Measurements from ENCODE around the gene CCL3. TPM values are rescaled to one million over a fixed set of nuclear protein-coding genes. Genes with fewer than 3 reads are reported as not detected.

Gene CCL3
- total RNA-seq, result 2.9 TPM

DNA sequence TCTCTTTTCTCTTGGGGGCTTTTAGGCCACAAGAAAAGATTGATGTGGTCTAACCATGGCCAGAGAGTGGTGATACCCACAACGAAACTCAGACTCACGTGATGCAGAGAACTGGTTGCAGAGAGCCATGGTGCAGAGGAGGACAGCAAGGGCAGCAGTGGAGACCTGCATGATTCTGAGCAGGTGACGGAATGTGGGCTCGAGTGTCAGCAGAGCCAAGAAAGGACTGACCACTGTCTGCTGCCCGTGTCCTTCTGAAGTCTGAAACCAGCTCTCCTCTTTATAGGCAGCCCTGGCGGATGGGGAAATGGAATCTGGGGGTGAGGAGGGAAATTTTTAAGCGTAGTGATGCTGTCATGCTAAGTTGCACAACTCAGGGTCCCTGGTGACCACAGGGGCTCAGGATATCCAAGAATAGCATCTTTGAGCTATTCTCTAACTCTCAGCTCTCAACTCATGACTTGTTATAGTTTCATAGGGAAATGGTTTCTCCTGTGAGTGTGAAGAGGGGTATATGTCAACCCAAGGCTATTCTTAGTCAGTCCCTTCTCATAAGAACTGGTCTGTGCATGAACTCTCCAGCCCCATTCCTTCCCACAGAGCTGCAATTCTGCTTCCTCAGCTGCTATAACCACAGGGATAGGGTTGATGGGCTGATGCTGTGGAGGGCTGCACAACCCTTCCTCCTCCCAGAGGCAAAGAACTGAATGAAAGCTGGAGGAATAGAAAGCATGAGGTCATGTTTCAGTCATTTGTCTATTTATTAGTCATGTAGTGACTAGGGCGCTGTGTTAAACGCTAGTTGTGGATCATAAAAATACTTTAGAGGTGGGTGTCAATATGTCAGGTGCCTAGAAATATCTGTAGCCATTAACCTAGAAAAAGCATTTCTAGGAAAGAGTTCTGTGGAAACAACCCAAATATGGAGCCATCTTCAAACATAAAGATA lies at the start of gene CCL3:
TSS of gene CCL3 (minus strand) at position 256 of the 949 bp plus-strand sequence. CDS start at position 171, 85 bp downstream.
- no peak for DNase-seq (ENCODE audit: extremely low spot score in 2 of 2)
- TF ChIP-seq, protein P1, sequence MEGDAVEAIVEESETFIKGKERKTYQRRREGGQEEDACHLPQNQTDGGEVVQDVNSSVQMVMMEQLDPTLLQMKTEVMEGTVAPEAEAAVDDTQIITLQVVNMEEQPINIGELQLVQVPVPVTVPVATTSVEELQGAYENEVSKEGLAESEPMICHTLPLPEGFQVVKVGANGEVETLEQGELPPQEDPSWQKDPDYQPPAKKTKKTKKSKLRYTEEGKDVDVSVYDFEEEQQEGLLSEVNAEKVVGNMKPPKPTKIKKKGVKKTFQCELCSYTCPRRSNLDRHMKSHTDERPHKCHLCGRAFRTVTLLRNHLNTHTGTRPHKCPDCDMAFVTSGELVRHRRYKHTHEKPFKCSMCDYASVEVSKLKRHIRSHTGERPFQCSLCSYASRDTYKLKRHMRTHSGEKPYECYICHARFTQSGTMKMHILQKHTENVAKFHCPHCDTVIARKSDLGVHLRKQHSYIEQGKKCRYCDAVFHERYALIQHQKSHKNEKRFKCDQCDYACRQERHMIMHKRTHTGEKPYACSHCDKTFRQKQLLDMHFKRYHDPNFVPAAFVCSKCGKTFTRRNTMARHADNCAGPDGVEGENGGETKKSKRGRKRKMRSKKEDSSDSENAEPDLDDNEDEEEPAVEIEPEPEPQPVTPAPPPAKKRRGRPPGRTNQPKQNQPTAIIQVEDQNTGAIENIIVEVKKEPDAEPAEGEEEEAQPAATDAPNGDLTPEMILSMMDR (IDR thresholded peaks at IDR 0.05), result no peak
- TF ChIP-seq POLR2AphosphoS5 (IDR thresholded peaks at IDR 0.05; ENCODE audit: insufficient read depth in 1 of 2, low read depth in 1 of 2), result no peak
- no peak for TF ChIP-seq POLR2A (IDR thresholded peaks at IDR 0.05)
- Histone ChIP-seq H3K4me3 (no peak within 1 kb of the TSS), H3K27me3 (no peaks in the 10 kb centered on the region), H3K9me3 (no peaks in the 10 kb centered on the region), H3K36me3 (no peaks in the 10 kb centered on the region), H3K27ac (no peak within 1 kb of the TSS), H3K4me1 (no peaks in the 10 kb centered on the region)
- intact Hi-C loops (cut with DNase I), result no loop called here

GRCh38 chr17:36136439-36136838 lies 46.5 kb upstream of the CCL3 start:
- no peaks in the 10 kb centered on the region for H3K4me1 ChIP-seq
- no peaks in the 10 kb centered on the region for H3K36me3 ChIP-seq
- intact Hi-C loops (cut with DNase I), result no loop called here
- TF ChIP-seq POLR2AphosphoS5 (IDR thresholded peaks at IDR 0.05; ENCODE audit: insufficient read depth in 1 of 2, low read depth in 1 of 2), result no peak
- no peak for TF ChIP-seq POLR2A (IDR thresholded peaks at IDR 0.05)
- TF ChIP-seq, protein P1 (IDR thresholded peaks at IDR 0.05), result no peak
- no peaks in the 10 kb centered on the region for H3K9me3 ChIP-seq
- DNase-seq (ENCODE audit: extremely low spot score in 2 of 2), result no peak
- H3K27me3 ChIP-seq, result no peaks in the 10 kb centered on the region
- H3K4me3 ChIP-seq, result no peak overlapping the region
- H3K27ac ChIP-seq, result no peak overlapping the region

GRCh38 chr17:36136036-36136435 lies 46.1 kb upstream of the CCL3 start:
- TF ChIP-seq POLR2A (IDR thresholded peaks at IDR 0.05), result no peak
- TF ChIP-seq, protein P1 (IDR thresholded peaks at IDR 0.05), result no peak
- TF ChIP-seq POLR2AphosphoS5 (IDR thresholded peaks at IDR 0.05; ENCODE audit: insufficient read depth in 1 of 2, low read depth in 1 of 2), result no peak
- Histone ChIP-seq H3K4me3 (no peak overlapping the region), H3K27ac (no peak overlapping the region), H3K27me3 (no peaks in the 10 kb centered on the region), H3K9me3 (no peaks in the 10 kb centered on the region), H3K36me3 (no peaks in the 10 kb centered on the region), H3K4me1 (no peaks in the 10 kb centered on the region)
- intact Hi-C loops (cut with DNase I), result no loop called here
- no peak for DNase-seq (ENCODE audit: extremely low spot score in 2 of 2)

- Histone ChIP-seq H3K27me3 (no peaks in the 10 kb centered on the region), H3K27ac (no peak overlapping the region), H3K4me1 (no peaks in the 10 kb centered on the region), H3K9me3 (no peaks in the 10 kb centered on the region), H3K4me3 (no peak overlapping the region), H3K36me3 (no peaks in the 10 kb centered on the region)
- TF ChIP-seq POLR2AphosphoS5 (IDR thresholded peaks at IDR 0.05; ENCODE audit: insufficient read depth in 1 of 2, low read depth in 1 of 2), result no peak
- intact Hi-C loops (cut with DNase I), result no loop called here
- DNase-seq (ENCODE audit: extremely low spot score in 2 of 2), result no peak
These were observed 45.5 kb upstream of the CCL3 start for GRCh38 chr17:36135465-36135864.

DNA sequence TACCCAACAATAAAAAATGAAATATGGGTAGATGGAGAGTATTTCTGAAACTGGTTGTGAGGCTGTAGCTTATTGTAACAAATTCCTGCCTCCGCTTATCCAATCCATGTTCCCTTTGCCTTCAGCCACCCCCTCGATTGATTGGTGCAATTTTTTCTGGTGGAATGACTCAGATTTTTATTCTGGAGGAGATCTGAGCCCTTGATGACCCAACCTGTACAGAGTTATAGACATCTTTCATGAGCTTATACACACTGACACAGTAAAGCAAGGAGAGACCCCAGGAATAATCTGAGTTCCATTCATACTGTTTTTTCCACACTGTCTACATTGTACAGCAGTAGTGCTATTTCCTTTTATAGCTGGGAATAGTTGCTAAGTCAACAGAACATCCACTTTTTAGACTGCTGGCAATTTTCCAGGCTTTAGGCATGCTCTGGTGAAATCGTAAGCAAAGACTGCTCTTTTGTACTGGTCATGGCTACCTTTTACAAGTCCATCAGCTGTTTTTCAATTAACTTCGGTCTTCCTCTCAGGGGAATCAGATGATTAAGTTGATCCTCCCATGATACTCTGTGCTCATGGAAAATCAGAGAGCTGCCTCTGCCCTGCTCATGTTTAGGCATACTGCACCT lies 43.8 kb upstream of the CCL3 start:
- no peak for DNase-seq (ENCODE audit: extremely low spot score in 2 of 2)
- intact Hi-C loops (cut with DNase I), result no loop called here
- Histone ChIP-seq H3K4me3 (no peak overlapping the region), H3K4me1 (no peaks in the 10 kb centered on the region), H3K36me3 (no peaks in the 10 kb centered on the region), H3K27ac (no peak overlapping the region), H3K9me3 (no peaks in the 10 kb centered on the region), H3K27me3 (no peaks in the 10 kb centered on the region)
- TF ChIP-seq, protein P1 (IDR thresholded peaks at IDR 0.05), result no peak
- TF ChIP-seq POLR2A (IDR thresholded peaks at IDR 0.05) (no peak), POLR2AphosphoS5 (IDR thresholded peaks at IDR 0.05; ENCODE audit: insufficient read depth in 1 of 2, low read depth in 1 of 2) (no peak)
